ENCODE results near the gene ADARB1.

- TF ChIP-seq CTCF (IDR thresholded peaks at IDR 0.05; ENCODE audit: insufficient read depth, low read length, poor library complexity, severe bottlenecking), result no peak
- no peak for TF ChIP-seq EZH2phosphoT487 (conservative IDR thresholded peaks at IDR 0.05; ENCODE audit: low read length)
These were observed 45.0 kb upstream of the ADARB1 start for GRCh38 chr21:45029298-45029947.

All from SU-DHL-6 (cell line).